ENCODE data around the gene UCHL3.

UCHL3 gene

DNA sequence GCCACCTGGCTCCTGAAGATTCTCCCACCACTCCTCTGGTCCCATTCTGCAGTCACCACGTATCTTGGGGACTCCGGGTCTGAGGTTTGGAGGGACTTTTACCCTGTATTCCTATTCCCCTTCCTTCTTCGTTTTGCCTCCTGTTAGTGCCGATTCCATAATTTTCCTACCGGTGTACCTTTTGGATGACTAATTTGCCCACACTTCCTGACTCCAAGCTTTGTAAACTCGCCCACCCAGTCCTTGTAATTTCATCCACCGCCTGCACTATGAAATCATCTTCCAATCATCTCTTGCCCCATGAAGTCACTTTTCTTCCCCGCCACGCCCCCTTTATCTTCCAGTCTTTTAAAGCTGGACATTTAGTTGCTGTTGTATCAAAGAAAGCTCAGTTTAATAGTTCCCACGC is 572 bp downstream of the UCHL3 start:
- peak; percentile 68 for DNase-seq

DNA sequence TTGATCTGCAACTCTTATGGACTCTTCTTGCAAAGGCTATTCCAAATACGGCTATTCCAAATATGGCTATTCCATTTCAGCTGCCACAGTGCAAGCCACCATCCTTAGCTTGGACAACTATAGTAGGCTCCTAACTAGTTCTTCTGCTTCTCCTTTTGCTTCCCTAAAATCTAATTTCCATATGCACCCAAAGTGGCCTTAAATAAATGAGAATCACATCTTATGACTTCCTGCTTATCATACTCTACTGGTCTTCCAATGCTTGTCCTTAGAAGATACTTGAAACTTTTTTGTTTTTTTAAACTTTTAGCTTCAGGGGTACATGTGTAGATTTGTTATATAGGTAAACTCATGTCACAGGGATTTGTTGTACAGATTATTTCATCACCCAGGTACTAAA is 4.9 kb downstream of the UCHL3 start:
- DNase-seq, result no peak

DNA sequence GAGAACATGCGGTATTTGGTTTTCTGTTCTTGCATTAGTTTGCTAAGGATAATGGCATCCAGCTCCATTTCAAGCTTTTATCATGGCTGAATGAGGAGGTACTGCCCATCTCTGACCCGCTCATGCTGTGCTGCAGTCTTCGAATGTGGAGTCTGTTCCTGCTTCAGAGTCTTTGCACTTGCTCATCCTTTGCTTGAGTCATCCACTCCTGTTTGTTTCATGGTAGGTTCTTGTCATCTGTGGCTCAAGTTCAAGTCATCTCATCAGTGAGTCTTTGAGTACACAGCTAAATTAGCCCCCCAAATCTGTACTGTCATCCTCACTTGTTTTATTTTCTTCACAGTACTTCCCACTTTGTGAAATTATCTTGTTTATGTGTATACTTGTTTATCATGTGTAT is 5.4 kb downstream of the UCHL3 start:
- no peak for DNase-seq

DNA sequence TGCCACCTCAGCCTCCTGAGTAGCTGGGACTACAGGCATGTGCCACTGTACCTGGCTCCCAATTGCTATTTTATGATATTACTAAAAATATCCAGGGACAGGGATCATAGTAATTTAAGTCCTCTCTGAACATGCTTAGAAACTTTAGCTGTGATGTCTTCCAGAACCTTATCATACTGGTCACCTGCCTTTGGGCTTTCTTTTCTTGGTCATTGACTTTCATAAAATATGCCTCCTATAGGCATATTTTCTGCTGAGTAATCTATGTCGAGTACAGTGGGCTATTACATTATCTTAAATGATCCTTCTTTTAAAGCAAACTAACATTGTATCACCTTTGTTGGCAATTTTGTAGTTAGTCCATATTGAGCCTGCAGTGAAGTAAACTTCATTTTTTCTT is 6.2 kb downstream of the UCHL3 start:
- no peak for DNase-seq

DNA sequence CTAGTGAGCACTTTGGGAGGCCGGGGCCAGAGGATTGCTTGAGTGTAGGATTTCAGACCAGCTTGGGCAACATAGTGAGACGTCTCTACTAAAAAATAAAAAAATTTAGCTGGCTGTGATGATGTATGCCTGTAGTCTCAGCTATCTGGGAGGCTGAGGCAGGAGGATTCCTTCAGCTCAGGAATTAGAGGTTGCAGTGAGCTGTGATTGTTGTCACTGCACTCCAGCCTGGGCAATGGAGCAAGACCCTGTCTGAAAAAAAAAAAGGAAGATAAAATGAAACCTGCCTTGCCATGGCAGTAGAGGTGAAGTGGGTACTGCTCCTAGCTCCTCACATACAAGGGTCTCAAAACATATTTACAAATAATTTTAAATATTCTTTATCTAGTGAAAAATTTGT is 7.4 kb downstream of the UCHL3 start:
- DNase-seq, result no peak

DNA sequence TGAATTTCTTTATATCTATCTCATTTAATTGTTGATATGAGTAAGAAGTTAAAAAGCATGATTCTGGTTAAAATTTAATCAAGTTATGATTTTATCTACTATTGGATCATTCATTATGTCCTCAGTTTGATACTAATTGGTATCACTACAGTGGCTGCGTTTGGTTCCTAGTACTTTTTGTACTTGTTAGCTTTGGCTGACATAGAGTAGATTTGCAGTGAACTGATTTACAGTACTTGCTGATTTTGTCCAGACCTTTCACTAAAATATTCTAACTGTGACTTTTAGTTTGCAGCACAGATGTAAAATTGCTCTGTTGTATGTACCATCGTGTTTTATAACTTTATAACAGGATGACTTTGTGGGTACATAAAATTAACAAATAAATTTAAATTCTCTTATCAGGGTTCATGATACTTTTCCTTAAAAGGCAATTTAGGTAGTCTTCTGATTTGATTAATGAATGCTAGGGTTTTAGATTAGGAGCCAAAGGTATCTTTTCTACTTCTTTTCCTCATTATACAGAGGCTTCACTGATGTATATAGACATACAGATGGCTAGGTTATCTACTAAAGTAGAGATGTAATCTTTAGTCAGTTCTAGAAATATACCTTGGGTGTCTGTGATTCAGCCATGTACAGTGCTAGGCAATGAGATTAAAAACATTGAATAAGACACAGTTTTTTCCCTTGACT is 8.7 kb downstream of the UCHL3 start:
- no peak for DNase-seq

DNA sequence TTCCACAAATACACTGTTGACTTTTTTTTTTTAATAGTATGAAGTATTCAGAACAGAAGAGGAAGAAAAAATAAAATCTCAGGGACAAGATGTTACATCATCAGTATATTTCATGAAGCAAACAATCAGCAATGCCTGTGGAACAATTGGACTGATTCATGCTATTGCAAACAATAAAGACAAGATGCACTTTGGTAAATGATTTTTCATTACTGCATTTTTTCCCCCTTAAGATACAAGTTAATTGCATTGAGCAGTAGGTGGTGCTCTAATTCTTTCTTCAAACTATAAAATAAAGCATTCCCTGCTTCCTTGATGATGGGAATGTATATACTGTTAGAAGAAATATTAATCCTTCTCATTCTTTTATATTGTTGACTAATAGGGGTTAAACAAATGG is 17.1 kb downstream of the UCHL3 start:
- DNase-seq, result peak; percentile 62

DNA sequence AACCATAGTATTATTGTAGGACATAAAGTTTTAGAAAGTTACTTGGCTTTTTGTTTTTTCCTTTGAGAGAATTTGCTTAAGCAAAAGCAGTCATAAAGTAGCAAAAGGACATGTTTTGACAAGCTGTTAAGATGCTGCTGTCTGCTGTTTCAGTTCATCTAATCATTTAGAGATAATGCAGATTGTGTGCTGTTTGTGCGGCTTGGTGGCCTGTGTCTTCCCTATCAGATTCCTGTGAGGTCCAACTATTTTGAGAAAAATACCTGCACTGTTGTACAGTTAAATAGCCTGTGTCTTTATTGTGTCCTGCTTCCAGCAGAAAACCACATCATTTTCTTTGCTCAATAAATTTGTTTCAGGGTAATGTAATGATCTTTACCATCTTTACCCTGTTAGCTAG is 20.0 kb downstream of the UCHL3 start:
- no peak for DNase-seq

DNA sequence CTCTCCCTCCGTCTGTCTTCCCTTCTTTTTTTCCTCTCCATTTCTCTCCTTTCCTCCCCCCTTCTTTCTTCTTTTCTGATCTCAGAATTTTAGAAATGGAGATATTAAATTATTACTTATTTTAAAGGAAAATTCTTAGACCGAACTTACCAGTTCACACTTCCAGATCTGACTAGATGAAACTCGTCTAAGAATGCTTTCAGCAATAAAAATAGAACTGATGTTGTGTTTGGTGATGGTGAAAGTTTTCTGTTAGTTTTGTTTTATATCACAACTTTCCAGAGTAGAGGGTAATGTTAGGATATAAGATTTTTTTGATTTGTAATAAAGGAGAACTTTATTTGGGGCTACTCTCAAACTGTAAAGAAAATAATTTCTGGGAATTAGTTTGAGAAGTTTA is 29.9 kb downstream of the UCHL3 start:
- DNase-seq, result no peak

DNA sequence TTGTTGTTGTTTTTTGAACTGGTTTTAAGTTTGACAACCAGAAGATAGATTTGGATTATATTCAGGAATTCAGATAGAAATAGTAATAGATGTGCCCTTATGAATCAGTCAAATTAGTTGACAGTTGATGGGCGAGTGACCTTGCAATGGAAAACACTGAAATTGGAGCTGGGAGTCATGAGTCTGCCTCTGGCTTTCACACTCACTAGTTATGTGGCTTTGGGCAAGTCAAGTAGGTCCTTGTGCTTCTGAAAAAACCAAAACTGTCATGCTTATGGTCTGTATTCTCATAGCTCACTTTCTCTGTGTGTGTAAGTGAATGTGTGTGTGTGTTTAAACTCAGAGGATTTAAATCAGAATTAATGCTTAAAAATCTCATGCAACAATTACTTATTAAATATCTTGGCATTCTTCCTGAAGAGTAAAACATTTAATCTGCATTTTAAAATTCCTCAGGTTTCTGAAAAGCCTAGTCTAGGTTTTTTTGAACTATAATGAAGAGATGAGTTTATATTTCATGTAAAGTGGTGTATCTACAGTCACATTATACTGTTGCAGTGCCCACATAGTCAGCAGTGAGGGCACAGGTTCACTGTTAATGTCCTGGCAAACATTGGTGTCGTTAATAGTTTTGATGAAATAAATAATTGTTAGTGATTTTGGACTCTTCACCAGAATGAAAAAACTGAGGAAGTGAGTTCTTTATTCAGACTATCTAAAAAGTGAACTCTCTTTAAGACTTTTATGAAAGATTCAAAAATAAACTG is 32.5 kb downstream of the UCHL3 start:
- no peak for DNase-seq

DNA sequence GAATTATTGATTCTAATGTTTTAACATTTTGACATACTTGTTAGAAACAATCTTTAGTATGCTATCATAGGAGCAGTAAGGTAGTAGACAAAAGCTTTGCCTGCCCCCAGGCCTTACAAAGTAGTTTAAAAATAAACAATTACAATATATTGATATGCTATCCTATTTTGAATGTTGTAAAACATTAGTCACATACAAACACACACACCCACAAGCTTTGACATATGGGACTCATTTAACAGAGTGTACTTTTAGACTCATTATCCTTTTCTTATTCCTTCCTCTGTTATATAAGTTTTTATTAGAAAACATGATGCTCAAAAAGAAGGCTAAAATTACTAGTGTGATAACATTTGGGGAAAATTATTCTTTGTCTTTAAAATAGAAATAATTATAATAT is 33.5 kb downstream of the UCHL3 start:
- DNase-seq, result no peak

DNA sequence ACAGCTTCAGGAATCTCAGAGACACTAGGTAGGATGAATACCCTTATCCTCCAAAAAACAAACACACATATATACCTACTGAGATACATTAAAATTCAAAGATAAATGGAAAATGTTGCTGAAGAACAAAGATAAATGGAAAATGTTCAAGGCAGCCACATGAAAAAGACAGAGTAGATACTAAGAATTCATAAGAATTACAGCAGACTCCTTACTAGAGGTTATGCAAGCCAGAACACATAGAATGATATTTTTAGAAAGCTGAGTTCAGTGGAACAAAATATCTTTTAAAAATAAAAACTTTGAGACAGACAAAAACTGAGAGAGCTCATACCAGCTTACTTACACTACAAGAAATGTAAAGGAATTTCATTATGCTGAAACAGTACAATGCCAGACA is 35.6 kb downstream of the UCHL3 start:
- DNase-seq, result no peak

DNA sequence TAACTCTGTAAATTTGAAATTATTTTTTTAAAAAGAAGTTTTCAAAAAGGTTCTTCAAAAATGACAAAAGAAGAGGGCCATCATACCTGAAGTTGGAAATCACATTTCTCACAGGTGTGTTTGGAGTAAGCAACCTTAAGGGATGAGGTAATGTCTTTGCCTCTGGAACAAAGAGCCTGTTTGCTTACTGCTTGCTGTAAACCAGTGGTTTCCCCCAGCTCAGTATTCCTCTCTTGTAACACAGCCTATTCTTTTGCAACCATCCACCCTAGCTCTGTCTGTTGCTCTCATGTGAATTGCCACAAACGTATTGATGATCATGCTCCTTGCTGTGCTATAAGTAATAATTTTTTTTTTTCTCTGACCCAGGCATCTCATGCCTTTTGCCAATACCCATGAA is 38.1 kb downstream of the UCHL3 start:
- no peak for DNase-seq

DNA sequence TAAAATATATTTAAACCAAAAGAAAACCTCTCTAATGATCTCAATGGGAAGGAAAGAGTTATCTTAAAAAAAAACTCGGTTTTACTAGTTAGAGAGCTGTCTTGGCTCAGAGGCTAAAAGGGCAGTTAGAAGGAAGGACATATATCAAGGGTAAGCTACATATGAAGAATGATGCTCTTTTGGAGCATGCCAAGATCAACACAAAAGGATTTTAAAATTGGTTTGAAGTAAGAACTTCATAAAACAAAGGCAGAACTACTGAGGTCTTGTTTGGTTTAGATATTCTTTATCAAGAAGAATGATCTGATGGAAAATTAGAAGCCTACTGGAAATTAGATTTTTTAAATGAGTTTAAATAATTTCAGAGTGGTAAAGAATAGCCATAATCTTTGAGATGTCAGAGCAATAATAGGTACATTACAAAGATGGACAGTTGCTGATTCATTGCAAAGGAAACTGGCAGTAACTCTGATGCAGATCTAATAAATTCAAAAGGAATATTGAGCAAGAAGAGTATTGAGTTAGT is 47.1 kb downstream of the UCHL3 start:
- DNase-seq, result no peak

DNA sequence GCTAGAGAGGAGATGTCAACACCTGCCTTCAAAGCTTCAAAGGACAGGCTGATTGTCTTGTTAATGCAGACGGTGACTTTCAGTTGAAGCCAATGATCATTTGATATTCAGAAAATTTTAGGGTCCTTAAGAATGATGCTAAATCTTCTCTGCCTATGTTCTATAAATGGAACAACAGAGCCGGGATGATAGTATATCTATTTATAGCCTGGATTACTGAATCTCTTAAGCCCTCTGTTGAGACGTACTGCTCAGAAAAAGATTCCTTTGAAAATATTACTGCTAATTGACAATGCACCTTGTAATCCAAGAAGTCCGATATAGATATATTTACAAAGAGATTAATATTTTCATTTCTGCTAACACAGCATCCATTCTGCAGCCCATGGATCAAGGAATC is 50.8 kb downstream of the UCHL3 start:
- DNase-seq, result no peak

DNA sequence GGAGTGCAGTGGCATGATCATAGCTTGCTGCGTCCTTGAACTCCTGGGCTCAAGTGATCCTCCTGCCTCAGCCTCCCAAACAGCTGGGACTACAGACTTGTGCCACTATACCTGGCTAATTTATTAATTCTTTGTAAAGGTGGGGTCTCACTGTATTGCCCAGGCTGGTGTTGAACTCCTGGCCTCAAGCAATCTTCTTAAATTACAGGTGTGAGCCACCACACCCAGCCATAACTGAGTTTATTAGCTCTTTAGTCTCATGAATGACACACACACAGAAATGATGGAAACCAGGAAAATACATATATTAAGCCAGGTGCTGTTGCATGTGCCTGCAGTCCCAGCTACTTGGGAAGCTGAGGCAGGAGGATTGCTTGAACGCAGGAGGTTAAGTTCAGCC is 53.4 kb downstream of the UCHL3 start:
- no peak for DNase-seq

DNA sequence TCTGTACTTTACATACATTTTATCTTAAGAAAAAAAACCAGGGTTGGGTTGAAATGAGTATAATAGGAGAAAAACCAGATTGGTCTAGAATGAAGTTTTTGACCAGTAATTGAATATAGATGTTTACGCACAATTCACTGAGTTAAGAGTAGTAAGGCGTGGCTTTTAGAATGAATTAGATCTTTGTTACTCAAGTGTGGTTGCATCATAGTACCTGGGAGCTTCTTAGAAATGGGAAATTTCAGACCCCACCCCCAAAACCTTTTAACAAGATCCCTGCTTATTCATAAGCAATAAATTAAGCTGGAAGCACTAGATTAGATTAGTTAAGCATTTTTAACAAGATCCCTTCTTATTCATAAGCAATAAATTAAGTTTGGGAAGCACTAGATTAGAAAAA is 57.9 kb downstream of the UCHL3 start:
- no peak for DNase-seq

DNA sequence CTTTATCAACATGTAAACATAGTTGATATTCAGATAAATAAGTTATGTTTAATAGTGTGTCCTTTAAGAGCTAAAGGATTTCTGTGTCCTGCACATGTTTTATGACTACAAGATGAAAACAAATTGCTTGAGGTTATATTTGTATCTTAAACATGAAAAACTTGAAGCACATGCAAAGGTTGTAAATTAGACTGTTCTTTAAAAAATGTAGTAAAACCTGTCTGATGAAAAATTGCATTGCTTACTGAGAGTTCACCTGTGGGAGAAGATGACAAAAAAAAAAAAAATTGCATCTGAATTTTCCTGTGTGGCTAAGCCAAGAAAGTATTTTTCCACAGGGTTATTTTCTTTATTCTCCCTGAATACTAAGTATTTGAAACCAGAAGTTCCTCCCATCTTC is 60.9 kb downstream of the UCHL3 start:
- DNase-seq, result no peak

DNA sequence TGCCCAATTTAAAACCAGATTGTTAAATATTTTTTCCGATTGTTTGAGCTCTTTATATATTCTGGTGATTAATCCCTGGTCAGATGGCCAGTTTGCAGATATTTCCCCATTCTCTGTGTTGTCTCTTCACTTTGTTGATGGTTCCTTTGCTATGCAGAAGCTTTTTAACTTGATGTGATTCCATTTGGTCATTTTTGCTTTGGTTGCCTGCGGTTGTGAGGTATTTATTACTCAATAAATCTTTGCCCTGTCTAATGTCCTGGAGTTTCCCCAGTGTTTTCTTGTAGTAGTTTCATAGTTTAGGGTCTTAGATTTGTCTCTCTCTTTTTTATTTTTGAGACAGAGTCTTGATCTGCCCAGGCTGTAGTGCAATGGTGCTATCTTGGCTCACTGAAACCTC is 62.8 kb downstream of the UCHL3 start:
- no peak for DNase-seq

DNA sequence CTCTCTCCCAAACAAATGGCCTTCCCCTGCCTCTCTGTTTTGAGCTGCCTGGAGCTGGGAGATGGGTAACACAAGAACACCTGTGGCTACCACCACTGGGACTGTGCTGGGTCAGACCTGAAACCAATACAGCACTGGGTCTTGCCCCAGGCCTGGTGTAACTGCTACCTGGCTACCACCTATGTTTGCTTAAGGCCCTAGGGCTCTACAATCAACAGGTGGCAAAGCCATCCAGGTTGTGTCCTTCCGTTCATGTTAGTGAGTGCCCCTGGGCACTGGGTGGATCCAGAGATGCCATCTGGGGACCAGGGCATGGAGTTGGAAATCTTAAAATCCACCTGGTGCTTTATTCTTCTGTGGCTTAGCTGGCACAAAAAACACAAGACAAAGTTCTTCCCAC is 67.6 kb downstream of the UCHL3 start:
- DNase-seq, result no peak

DNA sequence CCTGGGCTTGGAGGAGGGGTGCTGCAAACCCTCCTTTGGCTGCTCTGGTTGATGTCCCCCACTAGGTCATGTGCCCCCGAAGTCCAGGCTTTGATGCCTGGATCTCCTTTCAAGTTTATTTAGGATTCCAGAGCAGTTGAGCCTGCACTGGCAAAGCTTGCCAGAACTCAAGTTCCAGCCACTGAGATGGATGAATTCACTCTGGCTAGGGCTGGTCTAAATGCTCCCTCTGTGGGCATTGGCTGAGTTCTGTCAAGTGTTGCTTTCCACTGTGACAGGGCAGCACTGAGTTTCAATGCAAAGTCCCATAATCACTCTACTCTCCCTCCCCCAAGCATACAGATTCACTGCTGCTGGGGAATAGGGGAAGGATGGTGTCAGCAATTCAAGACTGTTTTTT is 68.7 kb downstream of the UCHL3 start:
- no peak for DNase-seq

DNA sequence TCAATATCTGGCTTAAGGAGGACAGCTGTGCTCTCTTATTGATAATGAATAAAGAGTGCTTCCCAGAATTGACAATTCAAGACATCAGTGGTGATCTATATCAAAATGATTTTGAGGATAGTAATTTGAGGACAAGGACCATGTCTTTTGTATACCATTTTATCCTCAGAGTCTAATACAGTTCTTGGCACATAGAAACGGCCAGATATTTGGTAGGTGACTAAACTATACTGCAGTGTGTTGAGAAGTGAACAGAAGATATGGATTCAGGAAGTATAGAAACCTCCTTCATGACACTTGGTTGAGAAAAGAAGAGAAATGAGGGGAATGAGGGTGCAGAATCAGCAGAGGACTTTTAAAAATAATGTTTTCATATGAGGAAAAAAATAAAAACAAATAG is 70.4 kb downstream of the UCHL3 start:
- DNase-seq, result peak; percentile 17

DNA sequence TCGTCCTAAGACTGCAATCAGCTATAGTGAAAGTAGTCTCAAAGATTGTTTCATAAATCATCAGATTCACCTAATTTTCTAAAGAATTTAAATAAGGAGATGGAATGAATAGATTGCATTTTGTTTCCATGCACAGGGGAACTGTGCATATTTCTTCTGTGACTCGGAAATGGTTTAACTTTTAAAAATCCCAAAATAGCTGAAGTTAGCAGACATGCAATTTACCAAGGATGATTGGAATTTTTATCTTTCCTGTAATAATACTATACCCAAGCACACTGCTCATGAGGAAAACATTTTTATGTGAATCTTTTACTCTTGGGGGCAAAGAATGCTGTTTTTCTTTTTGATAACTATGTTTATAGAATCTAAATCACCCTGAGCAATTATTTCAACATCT is 71.6 kb downstream of the UCHL3 start:
- DNase-seq, result peak; percentile 85

DNA sequence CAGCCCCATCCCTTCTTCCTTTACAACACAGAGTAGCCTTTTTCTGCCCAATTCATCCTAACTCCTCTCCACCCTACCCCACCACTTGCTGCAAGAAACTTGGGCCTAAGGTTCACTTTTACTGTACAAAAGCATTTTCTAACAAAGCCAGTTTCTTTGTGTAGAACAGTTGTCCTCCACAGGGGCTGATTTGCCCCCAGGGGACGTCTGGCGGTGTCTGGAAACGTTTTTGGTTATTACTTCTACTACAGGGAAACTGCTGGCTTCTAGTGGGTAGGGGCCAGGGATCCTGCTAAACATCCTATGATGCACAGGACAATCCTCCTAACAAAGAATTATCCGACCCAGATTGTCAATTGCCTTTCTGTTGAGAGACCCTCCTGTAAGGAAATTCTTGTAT is 79.2 kb downstream of the UCHL3 start:
- DNase-seq, result no peak

DNA sequence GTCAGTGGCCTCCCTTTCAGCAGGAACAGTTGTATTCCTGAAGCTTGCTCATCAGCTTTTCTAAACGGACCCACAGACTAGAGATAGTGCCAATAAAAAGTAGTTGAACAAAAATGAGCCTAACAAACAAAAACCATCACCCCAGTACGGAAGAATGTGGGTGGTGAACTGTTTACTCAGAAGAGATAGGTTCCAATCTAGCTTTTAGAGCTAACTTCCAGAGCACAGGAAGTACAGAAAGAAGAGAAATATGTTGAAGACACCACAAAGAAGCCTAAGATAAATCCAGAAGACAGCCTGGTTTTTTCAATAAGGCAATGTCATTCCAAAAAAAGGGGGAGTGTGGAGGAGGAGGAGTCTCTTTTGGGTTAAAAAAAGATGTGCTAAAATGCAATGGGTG is 83.7 kb downstream of the UCHL3 start:
- peak; percentile 96 for DNase-seq
